IMR-90 (cell line): ENCODE data around the gene PGLYRP2. TPM values are rescaled to one million over a fixed set of nuclear protein-coding genes. Genes with fewer than 3 reads are reported as not detected.

Source experiments
- ATAC-seq: fragments of 200-7000 bp; cut with Tn5 transposase; 2 replicates; pipeline ENCODE4 v1.9.1; 2020; ENCODE audit warnings: low read depth, mild to moderate bottlenecking, moderate library complexity
- BruUV-seq: library from RNA; stranded (reverse); fragments of 400-500 nt; replicated peaks from 2 replicates; lab custom pipeline; 2021; lab: Mats Ljungman, UMichigan
- CTCF ChIA-PET: fragments of 300-600 bp; formaldehyde crosslinking; extraction: SDS; loops from one replicate; lab custom pipeline; 2021; ENCODE audit warnings: antibody characterized with exemption; lab: Yijun Ruan, JAX
- POLR2A ChIA-PET: fragments of 300-600 bp; sonication (Branson Sonifier 250); formaldehyde crosslinking; loops from one replicate; lab custom pipeline; 2022; ENCODE audit warnings: antibody characterized with exemption; ENCODE audit not compliant: unreplicated experiment; lab: Charles Lee
- DNase-seq: peaks from one replicate; pipeline ENCODE4 v3.0.0; 2013
- H2AFZ ChIP-seq: replicated peaks from 2 replicates; pipeline ENCODE3; 2013; ENCODE audit warnings: low read length, mild to moderate bottlenecking; ENCODE audit not compliant: poor library complexity
- H2AK5ac ChIP-seq: 2 replicates; pipeline ENCODE4 v1.6.1; 2013; ENCODE audit warnings: low read depth, low read length, inconsistent platforms
- H2AK9ac ChIP-seq: replicated peaks from 2 replicates; pipeline ENCODE3; 2013; ENCODE audit warnings: mild to moderate bottlenecking, low read depth, low read length, moderate library complexity; ENCODE audit not compliant: poor library complexity
- H2BK120ac ChIP-seq: 2 replicates; pipeline ENCODE4 v1.6.1; 2013; ENCODE audit warnings: low read depth, low read length, inconsistent platforms
- H2BK15ac ChIP-seq: 3 replicates; pipeline ENCODE4 v1.6.1; 2013; ENCODE audit warnings: low read depth, low read length, inconsistent platforms
- H2BK20ac ChIP-seq: 2 replicates; pipeline ENCODE4 v1.6.1; 2013; ENCODE audit warnings: low read depth, mild to moderate bottlenecking, inconsistent platforms, low read length, moderate library complexity
- H2BK5ac ChIP-seq: 2 replicates; pipeline ENCODE4 v1.6.1; 2013; ENCODE audit warnings: mild to moderate bottlenecking, low read depth, low read length, inconsistent platforms; ENCODE audit not compliant: poor library complexity, severe bottlenecking
- H3K14ac ChIP-seq: replicated peaks from 2 replicates; pipeline ENCODE4 v1.6.1; 2013; ENCODE audit warnings: low read depth, low read length, inconsistent platforms
- H3K18ac ChIP-seq: 2 replicates; pipeline ENCODE4 v1.6.1; 2013; ENCODE audit warnings: low read depth, low read length, control low read depth
- H3K23ac ChIP-seq: 2 replicates; pipeline ENCODE4 v1.6.1; 2013; ENCODE audit warnings: low read depth, low read length, inconsistent platforms
- H3K27ac ChIP-seq: 2 replicates; pipeline ENCODE4 v1.5.1; 2013; ENCODE audit warnings: mild to moderate bottlenecking, control low read depth, low read length; ENCODE audit not compliant: insufficient read depth
- H3K27me3 ChIP-seq: 2 replicates; pipeline ENCODE4 v1.6.1; 2013; ENCODE audit warnings: low read length; ENCODE audit not compliant: control insufficient read depth, insufficient read depth
- H3K36me3 ChIP-seq: 2 replicates; pipeline ENCODE4 v1.6.1; 2013; ENCODE audit warnings: low read length, mixed read lengths; ENCODE audit not compliant: control insufficient read depth, insufficient read depth
- H3K4ac ChIP-seq: 2 replicates; pipeline ENCODE4 v1.6.1; 2013; ENCODE audit warnings: low read depth, low read length, inconsistent platforms
- H3K4me1 ChIP-seq: 2 replicates; pipeline ENCODE4 v1.6.1; 2013; ENCODE audit warnings: low read length, mixed read lengths; ENCODE audit not compliant: control insufficient read depth, insufficient read depth
- H3K4me2 ChIP-seq: 2 replicates; pipeline ENCODE4 v1.6.1; 2013; ENCODE audit warnings: low read depth, mild to moderate bottlenecking, control low read depth, low read length, moderate library complexity
- H3K4me3 ChIP-seq: 2 replicates; pipeline ENCODE4 v1.5.1; 2013; ENCODE audit warnings: low read depth, mild to moderate bottlenecking, control low read depth, low read length, moderate library complexity; ENCODE audit not compliant: insufficient read depth
- H3K56ac ChIP-seq: 2 replicates; pipeline ENCODE4 v1.6.1; 2013; ENCODE audit warnings: low read length, inconsistent platforms; ENCODE audit not compliant: insufficient read depth; ENCODE audit errors: extremely low read depth
- H3K79me1 ChIP-seq, 2 experiments: 2 replicates each; pipeline ENCODE4 v1.6.1; 2013; ENCODE audit warnings: low read length in 2 of 2, inconsistent platforms in 1 of 2, low read depth in 1 of 2
- H3K9ac ChIP-seq: 2 replicates; pipeline ENCODE4 v1.6.1; 2013; ENCODE audit warnings: low read depth, low read length, control low read depth
- H3K9me1 ChIP-seq: 2 replicates; pipeline ENCODE4 v1.6.1; 2013; ENCODE audit warnings: low read length, inconsistent platforms; ENCODE audit not compliant: insufficient read depth
- H3K9me3 ChIP-seq: 2 replicates; pipeline ENCODE4 v1.6.1; 2013; ENCODE audit warnings: low read length; ENCODE audit not compliant: control insufficient read depth, insufficient read depth
- H4K20me1 ChIP-seq: 2 replicates; pipeline ENCODE4 v1.6.1; 2013; ENCODE audit warnings: low read length, inconsistent platforms; ENCODE audit not compliant: insufficient read depth
- H4K5ac ChIP-seq: 2 replicates; pipeline ENCODE4 v1.6.1; 2013; ENCODE audit warnings: mild to moderate bottlenecking, low read depth, low read length, control low read depth
- H4K8ac ChIP-seq, 2 experiments: 2 replicates each; pipeline ENCODE4 v1.6.1; 2013; ENCODE audit warnings: low read depth in 2 of 2, low read length in 2 of 2, control low read depth in 1 of 2, inconsistent platforms in 1 of 2
- H4K91ac ChIP-seq: 2 replicates; pipeline ENCODE4 v1.6.1; 2013; ENCODE audit warnings: low read depth, low read length, inconsistent platforms; ENCODE audit not compliant: insufficient read depth
- BHLHE40 ChIP-seq: fragments of 150-350 bp; IDR thresholded peaks from 2 replicates; pipeline ENCODE4 v1.6.1; 2016; ENCODE audit warnings: mild to moderate bottlenecking, low read depth, low read length
- CEBPB ChIP-seq: IDR thresholded peaks from 2 replicates; pipeline ENCODE4 v1.6.1; 2012; ENCODE audit warnings: low read depth, low read length, improper control_type of control experiment
- CHD1 ChIP-seq: IDR thresholded peaks from 2 replicates; pipeline ENCODE4 v1.6.1; 2012; ENCODE audit warnings: low read depth, low read length, improper control_type of control experiment
- FOS ChIP-seq: fragments of 150-350 bp; IDR thresholded peaks from 2 replicates; pipeline ENCODE4 v1.6.1; 2016; ENCODE audit warnings: low read depth, low read length
- MAFK ChIP-seq: IDR thresholded peaks from 2 replicates; pipeline ENCODE4 v1.6.1; 2012; ENCODE audit warnings: low read depth, low read length, improper control_type of control experiment
- MAZ ChIP-seq: IDR thresholded peaks from 2 replicates; pipeline ENCODE4 v1.6.1; 2012; ENCODE audit warnings: low read depth, mild to moderate bottlenecking, low read length, improper control_type of control experiment, moderate library complexity, borderline replicate concordance
- MXI1 ChIP-seq: IDR thresholded peaks from 2 replicates; pipeline ENCODE4 v1.6.1; 2012; ENCODE audit warnings: low read depth, mild to moderate bottlenecking, low read length, moderate library complexity, borderline replicate concordance
- NFE2L2 ChIP-seq: fragments of 150-350 bp; IDR thresholded peaks from 2 replicates; pipeline ENCODE4 v1.6.1; 2016; ENCODE audit warnings: low read depth, mild to moderate bottlenecking, low read length
- POLR2A ChIP-seq: IDR thresholded peaks from 2 replicates; pipeline ENCODE4 v1.6.1; 2012; ENCODE audit warnings: mild to moderate bottlenecking, low read depth, low read length
- RAD21 ChIP-seq: IDR thresholded peaks from 2 replicates; pipeline ENCODE4 v1.6.1; 2012; ENCODE audit warnings: low read length, improper control_type of control experiment
- RCOR1 ChIP-seq: IDR thresholded peaks from 2 replicates; pipeline ENCODE4 v1.6.1; 2012; ENCODE audit warnings: mild to moderate bottlenecking, low read length, improper control_type of control experiment; ENCODE audit not compliant: insufficient replicate concordance
- RFX5 ChIP-seq: IDR thresholded peaks from 2 replicates; pipeline ENCODE4 v1.8.0; 2012; ENCODE audit warnings: low read depth, mild to moderate bottlenecking, low read length, moderate library complexity
- SMC3 ChIP-seq: fragments of 150-350 bp; IDR thresholded peaks from 2 replicates; pipeline ENCODE4 v1.6.1; 2016; ENCODE audit warnings: low read depth, mild to moderate bottlenecking, antibody characterized with exemption, low read length, moderate library complexity
- WGBS, 2 experiments: methylation state at CpG; one replicate each; pipeline versions ENCODE4 v1.1.5 to v1.1.7; 2013; ENCODE audit warnings: missing lambda C conversion rate in 2 of 2; ENCODE audit not compliant: insufficient read length in 1 of 2; ENCODE audit errors: extremely low coverage in 2 of 2; 5-methylcytosine and 5-hydroxymethylcytosine counted together
- dilution Hi-C: fragments of 300-500 bp; cut with HindIII; formaldehyde crosslinking; loops from one replicate; pipeline ENCODE4 v1.14.3; 2018; ENCODE audit warnings: low sequenced_read_pairs; ENCODE audit not compliant: unreplicated experiment
- in situ Hi-C: fragments of 300-500 bp; cut with MboI; formaldehyde crosslinking; loops from 3 replicates; pipeline ENCODE4 v1.14.3; 2019; ENCODE audit warnings: low sequenced_read_pairs, inconsistent platforms, mixed read lengths
- intact Hi-C: fragments of 100-400 bp; cut with micrococcal nuclease; formaldehyde crosslinking; loops from 2 replicates; pipeline ENCODE4 v1.10.0; 2022
- polyA plus RNA-seq, 3 experiments: library from polyadenylated mRNA; depleted of rRNA; stranded (reverse); fragments of >200 nt; gene quantifications; 2 replicates each; pipeline ENCODE4 v1.2.3, GENCODE V29; 2012; ENCODE audit warnings: low replicate concordance in 1 of 3
- total RNA-seq: library from RNA; depleted of rRNA; stranded (reverse); fragments of >200 nt; gene quantifications from 2 replicates; pipeline ENCODE4 v1.2.3, GENCODE V29; 2012
- TF ChIP-seq, protein P1 (sequence below): fragments of 150-350 bp; IDR thresholded peaks from 2 replicates; pipeline ENCODE4 v1.6.1; 2016; ENCODE audit warnings: low read depth, mild to moderate bottlenecking, low read length, moderate library complexity, borderline replicate concordance
- TF ChIP-seq, protein P2 (sequence below): conservative IDR thresholded peaks from 2 replicates; pipeline ENCODE4 v1.5.1; 2012; ENCODE audit warnings: mild to moderate bottlenecking, low read depth, low read length, improper control_type of control experiment
- TF ChIP-seq, protein P3 (sequence below): fragments of 150-350 bp; IDR thresholded peaks from 2 replicates; pipeline ENCODE4 v1.6.1; 2017; ENCODE audit warnings: mild to moderate bottlenecking, antibody characterized with exemption, low read length, low read depth

The PGLYRP2 gene
- total and polyA plus RNA-seq, 2 of the 4 experiments (the other 2 are of a cell fraction): not detected

DNA sequence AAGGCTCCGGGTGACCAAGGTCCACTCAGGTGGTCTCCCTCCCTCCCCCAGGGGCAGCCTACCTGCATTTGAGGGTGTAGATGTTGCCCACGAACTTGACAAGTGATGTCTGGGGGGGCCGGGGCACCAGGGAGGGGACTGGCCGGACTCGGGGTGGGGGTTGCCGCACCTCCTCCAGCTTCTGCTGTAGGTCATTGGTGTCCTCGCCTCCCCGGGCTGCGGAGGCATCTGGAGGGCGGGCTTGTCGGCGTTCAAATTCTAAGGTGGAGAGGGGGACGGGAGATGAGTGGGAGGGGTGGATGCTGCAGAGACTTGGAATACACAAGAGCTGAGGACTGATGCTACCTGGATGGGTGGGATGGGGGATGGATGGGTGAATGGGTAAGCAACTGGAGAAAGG is 55.2 kb downstream of the PGLYRP2 start:
- H3K4me3 ChIP-seq: no peak overlapping the region
- H2BK20ac ChIP-seq: no peak overlapping the region
- H3K36me3 ChIP-seq: peaks cover 61% of the 10 kb centered on the region
- H3K27ac ChIP-seq: no peak overlapping the region
- no peak overlapping the region for H3K4ac ChIP-seq
- H4K91ac ChIP-seq: no peak overlapping the region
- no peak for DNase-seq
- H3K4me1 ChIP-seq: peaks cover 8% of the 10 kb centered on the region
- H3K14ac ChIP-seq: no peak overlapping the region
- no peak overlapping the region for H2BK120ac ChIP-seq
- peaks cover 5% of the 10 kb centered on the region; the same call in 1 of the 2 replicates for H3K9me3 ChIP-seq
- H3K4me2 ChIP-seq: no peak overlapping the region
- no peaks in the 10 kb centered on the region for H3K27me3 ChIP-seq
- H4K5ac ChIP-seq: no peak overlapping the region
- H3K18ac ChIP-seq: no peak overlapping the region
- no peak for TF ChIP-seq RCOR1
- TF ChIP-seq CEBPB: no peak
- no peak for TF ChIP-seq MAFK
- no peak for TF ChIP-seq MXI1
- TF ChIP-seq, protein P1, sequence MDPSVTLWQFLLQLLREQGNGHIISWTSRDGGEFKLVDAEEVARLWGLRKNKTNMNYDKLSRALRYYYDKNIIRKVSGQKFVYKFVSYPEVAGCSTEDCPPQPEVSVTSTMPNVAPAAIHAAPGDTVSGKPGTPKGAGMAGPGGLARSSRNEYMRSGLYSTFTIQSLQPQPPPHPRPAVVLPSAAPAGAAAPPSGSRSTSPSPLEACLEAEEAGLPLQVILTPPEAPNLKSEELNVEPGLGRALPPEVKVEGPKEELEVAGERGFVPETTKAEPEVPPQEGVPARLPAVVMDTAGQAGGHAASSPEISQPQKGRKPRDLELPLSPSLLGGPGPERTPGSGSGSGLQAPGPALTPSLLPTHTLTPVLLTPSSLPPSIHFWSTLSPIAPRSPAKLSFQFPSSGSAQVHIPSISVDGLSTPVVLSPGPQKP: no peak
- TF ChIP-seq BHLHE40: no peak
- no peak for TF ChIP-seq MAZ
- TF ChIP-seq FOS: no peak
- TF ChIP-seq, protein P2, sequence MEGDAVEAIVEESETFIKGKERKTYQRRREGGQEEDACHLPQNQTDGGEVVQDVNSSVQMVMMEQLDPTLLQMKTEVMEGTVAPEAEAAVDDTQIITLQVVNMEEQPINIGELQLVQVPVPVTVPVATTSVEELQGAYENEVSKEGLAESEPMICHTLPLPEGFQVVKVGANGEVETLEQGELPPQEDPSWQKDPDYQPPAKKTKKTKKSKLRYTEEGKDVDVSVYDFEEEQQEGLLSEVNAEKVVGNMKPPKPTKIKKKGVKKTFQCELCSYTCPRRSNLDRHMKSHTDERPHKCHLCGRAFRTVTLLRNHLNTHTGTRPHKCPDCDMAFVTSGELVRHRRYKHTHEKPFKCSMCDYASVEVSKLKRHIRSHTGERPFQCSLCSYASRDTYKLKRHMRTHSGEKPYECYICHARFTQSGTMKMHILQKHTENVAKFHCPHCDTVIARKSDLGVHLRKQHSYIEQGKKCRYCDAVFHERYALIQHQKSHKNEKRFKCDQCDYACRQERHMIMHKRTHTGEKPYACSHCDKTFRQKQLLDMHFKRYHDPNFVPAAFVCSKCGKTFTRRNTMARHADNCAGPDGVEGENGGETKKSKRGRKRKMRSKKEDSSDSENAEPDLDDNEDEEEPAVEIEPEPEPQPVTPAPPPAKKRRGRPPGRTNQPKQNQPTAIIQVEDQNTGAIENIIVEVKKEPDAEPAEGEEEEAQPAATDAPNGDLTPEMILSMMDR: no peak
- no peak for TF ChIP-seq POLR2A
- TF ChIP-seq NFE2L2: no peak
- no peak for TF ChIP-seq CHD1
- TF ChIP-seq, protein P3, sequence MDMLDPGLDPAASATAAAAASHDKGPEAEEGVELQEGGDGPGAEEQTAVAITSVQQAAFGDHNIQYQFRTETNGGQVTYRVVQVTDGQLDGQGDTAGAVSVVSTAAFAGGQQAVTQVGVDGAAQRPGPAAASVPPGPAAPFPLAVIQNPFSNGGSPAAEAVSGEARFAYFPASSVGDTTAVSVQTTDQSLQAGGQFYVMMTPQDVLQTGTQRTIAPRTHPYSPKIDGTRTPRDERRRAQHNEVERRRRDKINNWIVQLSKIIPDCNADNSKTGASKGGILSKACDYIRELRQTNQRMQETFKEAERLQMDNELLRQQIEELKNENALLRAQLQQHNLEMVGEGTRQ: no peak
- no peak for TF ChIP-seq SMC3
- TF ChIP-seq RAD21: no peak
- no peak for TF ChIP-seq RFX5
- intact Hi-C loops (no loop called here), in situ Hi-C loops (loop anchor here (25.0 kb wide), 1 partner anchor 763 kb away; the partner anchor contains the start of genes AP1M1 and FAM32A), dilution Hi-C loops (no loop called here)
- no peak overlapping the region for H2BK5ac ChIP-seq
- H2AK5ac ChIP-seq: no peak overlapping the region
- no peak overlapping the region for H2BK15ac ChIP-seq
- 0 out of 2 replicates have a peak, but pooled peaks cover 3% of the 10 kb centered on the region for H3K9me1 ChIP-seq
- no peak overlapping the region for H3K56ac ChIP-seq
- no peak overlapping the region for H3K9ac ChIP-seq
- ChIA-PET CTCF (no interaction called here), POLR2A (no interaction called here)
- H4K8ac ChIP-seq: no peak overlapping the region
- peaks cover 8 to 40% of the 10 kb centered on the region in 2 experiments for H3K79me1 ChIP-seq
- peaks cover 38% of the 10 kb centered on the region for H4K20me1 ChIP-seq
- H3K23ac ChIP-seq: no peak overlapping the region
- no TSS peak for BruUV-seq
- ATAC-seq: no peak
- no peak overlapping the region for H2AK9ac ChIP-seq
- 100% methylated on average over 8 of the region's 13 CpGs; no CpG with 5 or more reads in 1 of the 2 experiments for WGBS, 2 experiments
- H2AFZ ChIP-seq: no peak overlapping the region
